GM12892 (cell line): Measurements from ENCODE around the gene CDCA5.

Experiments
- DNase-seq: peaks from one replicate; pipeline ENCODE4 v3.0.0; 2011; ENCODE audit not compliant: insufficient read length
- FAIRE-seq: peaks from 2 replicates; lab custom pipeline; 2011; peaks lifted over from hg19 to GRCh38; lab: Jason Lieb, UNC
- POLR2A ChIP-seq: IDR thresholded peaks from 2 replicates; pipeline ENCODE4 v1.6.1; 2011; ENCODE audit warnings: low read depth, low read length, control low read depth
- POLR2AphosphoS5 ChIP-seq: IDR thresholded peaks from 2 replicates; pipeline ENCODE4 v1.6.1; 2011; ENCODE audit warnings: low read depth, low read length, control low read depth
- TAF1 ChIP-seq: IDR thresholded peaks from 2 replicates; pipeline ENCODE4 v1.6.1; 2011; ENCODE audit warnings: low read depth, mild to moderate bottlenecking, control low read depth, low read length, borderline replicate concordance

The CDCA5 gene

GRCh38 chr11:65059959-65060824 lies 23.6 kb downstream of the CDCA5 start:
- FAIRE-seq (no peak), DNase-seq (no peak)
- no peak for TF ChIP-seq POLR2AphosphoS5
- no peak for TF ChIP-seq TAF1

DNA sequence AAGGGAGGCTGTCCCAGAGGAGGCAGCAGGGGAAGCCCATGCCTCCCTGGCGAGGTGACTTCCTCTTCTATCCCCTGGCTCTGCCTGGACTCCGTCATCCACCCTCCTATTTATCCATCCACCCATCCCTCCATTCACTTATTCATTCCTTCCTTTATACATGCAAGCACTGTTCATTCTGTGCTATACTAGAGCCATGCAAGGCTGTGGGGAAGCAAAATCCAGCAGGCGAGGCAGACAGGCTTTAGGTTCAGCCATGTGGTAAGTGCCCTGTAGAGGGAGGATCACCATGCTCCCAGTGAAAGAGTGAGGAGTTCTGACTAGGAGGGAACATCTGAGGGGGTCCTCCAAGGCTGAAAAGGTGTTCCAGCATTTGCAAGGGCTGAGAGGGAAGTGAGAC lies 24.3 kb downstream of the CDCA5 start:
- DNase-seq, result no peak
- no peak for FAIRE-seq
- TF ChIP-seq TAF1 (no peak), POLR2AphosphoS5 (no peak), POLR2A (no peak)

GRCh38 chr11:65058419-65059054 lies 25.3 kb downstream of the CDCA5 start, which contains the start of gene NAALADL1:
Gene NAALADL1, minus strand, starts transcription at chr11:65058553. Its CDS starts 32 bp downstream, at chr11:65058521.
- FAIRE-seq (no peak), DNase-seq (no peak)
- no peak for TF ChIP-seq POLR2AphosphoS5
- TF ChIP-seq POLR2A, result no peak
- no peak for TF ChIP-seq TAF1

DNA sequence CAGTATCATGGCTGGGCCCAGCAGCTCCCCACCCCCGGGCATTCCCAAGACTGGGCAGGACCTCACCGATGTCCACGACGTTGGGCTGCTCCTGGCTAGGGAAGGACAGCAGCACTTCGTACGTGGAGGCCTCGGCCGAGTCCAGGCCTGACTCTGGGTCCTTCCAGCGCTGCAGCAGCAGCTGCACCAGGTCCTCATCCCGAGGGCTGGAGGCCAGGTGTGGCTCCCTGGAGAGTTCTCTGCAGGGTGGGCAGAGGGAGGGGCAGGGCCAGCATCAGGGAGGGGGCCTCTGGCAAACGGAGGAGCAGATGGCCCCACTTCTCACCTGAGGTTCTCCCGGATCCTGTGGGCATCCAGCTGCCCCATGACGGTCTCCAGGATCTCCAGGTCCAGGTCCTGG lies 25.8 kb downstream of the CDCA5 start:
- DNase-seq (no peak), FAIRE-seq (no peak)
- TF ChIP-seq POLR2AphosphoS5 (no peak), POLR2A (no peak), TAF1 (no peak)

DNA sequence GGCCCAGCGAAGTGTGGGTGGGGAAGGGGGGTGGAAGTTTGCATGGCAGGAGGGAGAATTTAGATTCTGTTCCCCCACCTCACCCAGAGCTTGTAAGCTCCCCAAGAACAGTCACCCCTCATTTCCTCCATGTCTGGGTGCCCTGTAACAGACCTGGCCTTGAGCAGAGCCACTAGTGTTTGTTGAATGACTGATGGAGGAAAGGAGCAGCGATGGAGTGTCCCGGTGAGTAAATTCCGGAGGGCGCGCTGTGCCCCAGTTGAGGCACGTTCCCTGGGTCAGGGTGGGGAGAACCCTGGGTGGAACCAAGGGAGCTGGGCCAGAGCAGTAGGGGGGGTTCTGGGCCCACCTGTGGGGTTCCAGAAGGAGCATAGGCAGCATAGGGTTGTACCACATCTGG lies 26.3 kb downstream of the CDCA5 start:
- no peak for DNase-seq
- no peak for FAIRE-seq
- TF ChIP-seq POLR2AphosphoS5, result no peak
- no peak for TF ChIP-seq POLR2A
- TF ChIP-seq TAF1, result no peak

DNA sequence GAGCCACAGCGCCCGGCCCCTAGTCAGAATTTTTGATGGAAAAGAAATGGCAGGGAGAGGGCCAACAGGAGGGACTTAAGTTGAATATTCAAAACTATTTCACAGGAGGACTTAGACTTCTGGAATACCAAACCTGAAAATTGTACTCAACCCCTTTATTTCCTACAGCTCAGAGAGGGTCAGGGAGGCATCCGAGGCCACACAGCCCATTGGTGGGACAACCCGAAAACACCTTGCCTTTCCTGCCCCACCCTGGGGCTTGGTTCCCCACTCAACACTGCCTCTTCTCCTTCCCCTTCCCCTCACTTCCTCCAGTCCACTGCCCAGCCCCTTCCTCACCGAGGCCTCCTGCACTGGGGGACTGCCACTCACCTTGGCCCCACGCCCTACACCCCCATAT lies 26.8 kb downstream of the CDCA5 start:
- DNase-seq (no peak), FAIRE-seq (no peak)
- no peak for TF ChIP-seq POLR2A
- TF ChIP-seq POLR2AphosphoS5, result no peak
- TF ChIP-seq TAF1, result no peak

DNA sequence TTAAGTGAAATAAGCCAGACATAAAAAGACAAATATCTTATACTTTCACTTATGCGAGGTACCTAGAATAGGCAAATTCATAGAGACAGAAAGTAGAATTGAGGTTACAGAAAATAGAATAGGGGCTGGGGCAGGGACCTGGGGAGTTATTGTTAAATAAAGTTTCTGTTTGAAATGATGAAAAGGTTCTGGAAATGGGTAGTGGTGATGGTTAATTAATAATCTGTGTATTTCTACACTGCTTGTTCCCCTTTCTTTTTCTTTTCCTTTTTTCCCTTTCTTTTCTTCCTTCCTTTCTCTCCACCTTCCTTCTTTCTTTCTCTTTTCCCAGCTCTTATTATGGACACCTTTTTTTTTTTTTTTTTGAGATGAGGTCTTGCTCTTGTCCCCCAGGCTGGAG lies 28.3 kb downstream of the CDCA5 start:
- DNase-seq (no peak), FAIRE-seq (no peak)
- TF ChIP-seq TAF1, result no peak
- TF ChIP-seq POLR2AphosphoS5, result no peak
- no peak for TF ChIP-seq POLR2A

- no peak for TF ChIP-seq POLR2AphosphoS5
- no peak for TF ChIP-seq POLR2A
- no peak for TF ChIP-seq TAF1
- DNase-seq (no peak), FAIRE-seq (no peak)
Measured at GRCh38 chr11:65053827-65054508, 29.9 kb downstream of the CDCA5 start.

- FAIRE-seq, result no peak
- DNase-seq, result no peak
- no peak for TF ChIP-seq TAF1
- TF ChIP-seq POLR2A, result no peak
- no peak for TF ChIP-seq POLR2AphosphoS5
Measured at GRCh38 chr11:65051398-65051858, 32.4 kb downstream of the CDCA5 start.

DNA sequence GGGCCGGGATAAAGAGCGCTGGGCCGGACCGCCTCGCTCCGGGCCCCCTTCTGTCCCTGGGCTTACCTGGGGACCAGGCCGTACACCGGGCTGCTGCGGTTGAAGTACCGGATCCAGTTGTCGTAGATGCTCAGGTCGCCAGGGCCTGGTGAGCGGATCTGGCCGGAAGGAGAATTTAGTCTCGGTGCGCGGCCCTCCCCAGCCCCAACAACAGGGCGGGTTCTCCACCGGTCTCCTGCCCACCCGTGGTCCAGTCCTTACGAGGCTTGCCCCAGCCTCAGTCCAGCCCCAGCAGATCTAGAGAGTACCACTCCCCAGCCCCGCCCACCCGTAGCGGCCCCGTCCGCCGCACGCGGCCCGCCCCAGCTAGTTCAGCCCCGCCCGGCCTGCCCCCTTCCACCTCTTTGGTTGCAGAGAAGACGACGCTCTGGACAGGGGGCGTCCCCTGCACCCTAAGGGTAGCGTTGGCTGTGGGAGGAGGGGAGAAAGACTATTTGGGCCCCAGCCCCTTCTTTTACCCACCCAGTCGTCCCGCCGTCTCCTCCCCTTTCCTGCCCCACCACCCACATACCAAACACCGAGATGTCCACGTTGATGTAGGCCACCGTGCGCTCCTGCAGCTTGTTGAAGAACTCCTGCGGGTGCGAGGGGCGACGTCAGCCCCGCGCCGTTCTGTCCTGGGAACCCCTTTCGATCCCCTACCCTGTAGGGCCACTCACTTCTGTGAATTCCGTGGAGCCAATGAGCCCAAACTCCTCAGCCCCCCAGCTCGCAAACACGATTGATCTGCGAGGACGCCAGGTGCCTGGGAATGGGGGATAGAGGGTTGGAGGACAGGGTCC lies 36.0 kb downstream of the CDCA5 start:
- FAIRE-seq (peak; percentile 71), DNase-seq (peak; percentile 62)
- TF ChIP-seq TAF1 (no peak), POLR2AphosphoS5 (no peak), POLR2A (no peak)
